HG02571 (cell line): ENCODE measurements around the gene FAM161A.
"Not testable (repeated sequence)": the region's sequence is repeated elsewhere in the genome, so short reads cannot be mapped to it uniquely, and the experiment has no call there.

Experiments used
- ATAC-seq: cut with Tn5 transposase; IDR thresholded peaks from one replicate; pipeline ENCODE4 v1.9.1; 2021; ENCODE audit warnings: mild to moderate bottlenecking, moderate library complexity; ENCODE audit not compliant: unreplicated experiment

The FAM161A gene, protein sequence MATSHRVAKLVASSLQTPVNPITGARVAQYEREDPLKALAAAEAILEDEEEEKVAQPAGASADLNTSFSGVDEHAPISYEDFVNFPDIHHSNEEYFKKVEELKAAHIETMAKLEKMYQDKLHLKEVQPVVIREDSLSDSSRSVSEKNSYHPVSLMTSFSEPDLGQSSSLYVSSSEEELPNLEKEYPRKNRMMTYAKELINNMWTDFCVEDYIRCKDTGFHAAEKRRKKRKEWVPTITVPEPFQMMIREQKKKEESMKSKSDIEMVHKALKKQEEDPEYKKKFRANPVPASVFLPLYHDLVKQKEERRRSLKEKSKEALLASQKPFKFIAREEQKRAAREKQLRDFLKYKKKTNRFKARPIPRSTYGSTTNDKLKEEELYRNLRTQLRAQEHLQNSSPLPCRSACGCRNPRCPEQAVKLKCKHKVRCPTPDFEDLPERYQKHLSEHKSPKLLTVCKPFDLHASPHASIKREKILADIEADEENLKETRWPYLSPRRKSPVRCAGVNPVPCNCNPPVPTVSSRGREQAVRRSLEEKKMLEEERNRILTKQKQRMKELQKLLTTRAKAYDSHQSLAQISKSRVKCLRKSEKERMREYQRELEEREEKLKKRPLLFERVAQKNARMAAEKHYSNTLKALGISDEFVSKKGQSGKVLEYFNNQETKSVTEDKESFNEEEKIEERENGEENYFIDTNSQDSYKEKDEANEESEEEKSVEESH

DNA sequence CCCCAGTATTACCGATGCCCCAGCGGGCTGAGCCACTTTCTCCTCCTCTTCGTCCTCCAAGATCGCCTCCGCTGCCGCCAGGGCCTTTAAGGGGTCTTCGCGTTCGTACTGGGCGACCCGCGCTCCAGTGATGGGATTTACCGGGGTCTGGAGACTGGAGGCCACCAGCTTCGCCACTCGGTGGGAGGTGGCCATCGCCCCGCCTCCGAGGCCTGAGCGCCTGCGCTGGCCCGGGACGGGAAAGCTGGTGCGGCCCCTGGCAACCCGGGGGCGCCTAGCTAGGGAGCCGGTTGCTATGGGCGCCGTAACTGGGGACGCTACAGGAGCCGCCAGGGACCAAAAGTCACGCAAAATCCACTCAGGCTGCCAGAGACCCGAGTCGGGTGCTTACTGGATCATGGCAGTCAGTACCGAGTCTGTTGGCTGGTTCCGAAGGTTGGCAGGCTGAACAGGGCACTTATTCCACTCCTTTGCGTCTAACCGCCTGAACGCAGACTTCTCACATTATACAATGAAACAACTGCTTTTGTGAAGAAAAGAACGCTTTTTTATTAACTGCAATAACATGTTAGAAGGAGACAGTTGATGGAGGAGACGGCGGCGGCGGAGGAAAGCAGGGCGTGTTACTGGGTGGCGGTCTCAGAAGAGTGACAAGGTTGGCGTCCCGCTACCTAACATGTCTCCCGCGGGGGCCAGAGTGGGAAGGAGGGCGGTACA is at the start of gene FAM161A:
Gene FAM161A (minus strand): TSS at position 214 of the 717 bp plus-strand sequence. CDS start 19 bp downstream, at position 195.
- ATAC-seq = peak; percentile 77

DNA sequence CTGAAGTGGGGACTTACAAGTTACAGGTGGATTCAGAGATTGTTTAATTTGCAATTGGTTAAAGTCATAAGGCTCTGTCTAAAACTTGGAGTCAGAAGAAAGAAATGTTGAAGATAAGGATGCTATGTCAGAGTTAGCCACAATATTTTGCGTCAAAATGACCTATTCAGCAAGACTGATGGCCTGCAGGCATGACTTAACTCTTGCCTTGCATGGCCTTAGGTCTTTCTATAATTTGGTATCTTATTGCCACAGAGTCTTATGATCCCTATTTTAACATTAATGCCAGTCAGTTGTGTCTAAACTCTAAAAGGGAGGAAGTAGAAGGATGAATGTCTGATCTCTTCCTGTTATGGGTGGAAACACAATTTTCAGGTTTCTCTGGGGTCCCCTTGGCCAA is 46.4 kb upstream of the FAM161A start:
- ATAC-seq = no peak

DNA sequence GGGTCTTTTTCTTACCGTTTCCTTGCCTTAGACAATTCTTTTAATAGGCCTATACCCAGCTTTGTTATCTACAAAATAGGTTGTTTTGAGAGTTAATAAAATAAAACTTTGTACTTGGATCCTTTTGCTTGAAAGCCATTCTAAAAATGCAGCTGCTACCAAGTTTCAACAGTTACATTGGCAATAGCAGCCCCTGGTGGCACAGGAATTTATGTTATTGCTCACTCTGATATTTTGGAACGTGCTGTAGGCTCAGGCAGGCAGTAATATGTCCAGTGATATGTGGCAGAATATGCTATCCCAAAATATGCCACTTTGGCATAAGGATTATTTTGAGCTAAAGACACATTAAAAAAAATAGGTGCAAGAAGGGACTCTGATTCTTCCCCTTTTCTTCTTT is 45.0 kb upstream of the FAM161A start:
- ATAC-seq = no peak

DNA sequence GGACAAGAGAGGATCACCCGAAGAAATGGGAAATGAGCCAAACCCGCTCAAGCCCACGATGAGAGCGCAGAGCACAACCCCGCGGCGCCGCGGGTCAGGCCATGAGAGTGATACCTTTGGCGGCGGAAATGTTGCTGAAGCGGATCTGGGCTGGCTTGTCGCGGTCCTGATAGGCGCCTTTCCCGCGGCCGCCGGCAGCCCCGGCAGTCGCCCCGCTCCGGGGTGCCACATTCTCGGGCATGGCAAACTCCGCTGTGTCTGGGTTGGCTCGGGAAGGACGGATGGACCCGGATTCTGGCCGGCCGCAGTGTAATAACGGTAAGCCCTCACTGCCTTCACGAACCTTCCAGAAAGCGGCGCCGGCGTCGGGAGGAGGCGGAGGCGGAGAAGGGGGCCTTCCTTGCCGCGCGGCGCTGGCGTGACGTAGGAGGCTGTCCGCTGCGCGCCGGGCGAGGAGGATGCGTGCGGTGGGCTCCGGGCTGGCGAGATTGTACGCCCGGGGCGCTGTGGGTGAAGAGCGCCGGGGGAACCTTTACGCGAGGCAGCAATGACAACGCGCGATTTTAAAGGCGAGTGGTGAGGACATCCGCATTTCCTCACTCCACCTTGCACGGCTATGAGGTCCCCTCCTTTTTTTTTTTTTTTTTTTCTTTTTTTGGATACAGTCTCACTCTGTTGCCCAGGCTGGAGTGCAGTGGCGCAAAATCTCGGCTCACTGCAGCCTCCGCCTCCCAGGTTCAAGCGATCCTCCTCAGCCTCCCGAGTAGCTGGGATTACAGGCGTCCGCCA is 34.6 kb upstream of the FAM161A start, which contains the start of gene CCT4:
Gene CCT4 (minus strand): TSS at position 390 of the 789 bp plus-strand sequence. CDS start 149 bp downstream, at position 241.
- ATAC-seq = peak; percentile 72

DNA sequence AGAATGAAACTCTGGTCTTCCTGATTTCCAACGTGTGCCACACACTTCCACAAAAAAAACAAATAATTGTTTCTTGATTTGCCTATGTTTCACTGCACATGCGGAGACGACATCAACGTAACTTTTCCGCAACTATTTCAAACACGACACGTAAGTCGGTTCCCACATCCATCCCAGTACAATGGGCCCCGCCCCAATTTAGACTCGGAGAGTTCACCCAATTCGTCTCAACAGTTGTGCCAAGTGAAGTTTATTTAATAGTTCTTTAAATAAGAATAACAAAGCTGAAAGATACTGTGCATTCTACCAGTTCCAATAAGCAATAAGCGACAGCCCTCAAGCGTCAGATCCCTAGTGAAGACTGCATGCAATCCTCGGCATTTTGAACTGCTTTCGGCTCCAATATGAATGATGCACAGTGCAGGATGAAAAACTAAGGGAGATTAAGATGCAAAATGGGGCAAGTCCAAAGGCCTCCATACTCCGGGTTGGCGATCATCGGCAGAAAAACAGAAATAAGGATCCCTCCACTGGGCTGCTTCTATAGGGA is 33.9 kb upstream of the FAM161A start:
- ATAC-seq = peak; percentile 6

DNA sequence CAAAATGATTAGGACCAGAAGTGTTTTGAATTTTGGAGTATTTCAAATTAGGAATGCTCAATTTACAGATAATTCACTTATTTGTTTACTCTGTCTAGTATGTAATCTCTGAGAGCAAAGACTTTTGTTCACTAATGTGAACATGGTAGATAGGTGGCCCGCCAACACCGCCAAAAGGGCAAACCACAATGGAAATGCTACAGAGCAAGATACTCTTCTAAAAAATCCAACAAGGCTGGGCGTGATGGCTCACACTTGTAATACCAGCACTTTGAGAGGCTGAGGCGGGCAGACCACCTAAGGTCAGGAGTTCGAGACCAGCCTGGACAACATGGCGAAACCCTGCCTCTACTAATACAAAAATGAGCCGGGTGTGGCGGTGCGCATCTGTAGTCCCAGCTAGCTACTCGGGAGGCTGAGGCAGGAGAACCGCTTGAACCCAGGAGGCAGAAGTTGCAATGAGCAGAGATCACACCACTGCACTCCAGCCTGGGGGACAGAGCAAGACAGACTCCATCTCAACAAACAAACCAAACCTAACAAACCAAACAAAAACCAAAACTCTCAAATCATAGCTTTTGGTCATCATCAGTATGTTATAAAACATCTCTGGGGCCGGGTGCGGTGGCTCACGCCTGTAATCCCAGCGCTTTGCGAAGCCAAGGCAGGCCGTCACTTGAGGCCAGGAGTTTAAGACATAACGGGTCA is 32.2 kb upstream of the FAM161A start:
- no peak for ATAC-seq

DNA sequence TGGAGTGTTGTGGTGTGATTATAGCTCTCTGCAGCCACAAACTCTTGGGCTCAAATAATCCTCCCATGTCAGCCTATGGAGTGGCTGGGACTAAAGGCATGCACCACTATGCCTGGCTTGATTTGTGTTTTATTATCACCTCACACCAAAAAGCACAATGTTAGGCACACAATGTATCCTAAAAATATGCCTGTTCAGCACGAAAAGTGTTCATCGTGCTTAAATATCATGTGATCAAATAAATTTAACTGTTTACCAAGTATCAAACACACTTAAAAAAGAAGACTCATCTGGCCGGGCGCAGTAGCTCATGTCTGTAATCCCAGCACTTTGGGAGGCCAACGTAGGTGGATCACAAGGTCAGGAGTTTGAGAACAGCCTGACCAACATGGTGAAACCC is 29.0 kb upstream of the FAM161A start:
- no peak for ATAC-seq

DNA sequence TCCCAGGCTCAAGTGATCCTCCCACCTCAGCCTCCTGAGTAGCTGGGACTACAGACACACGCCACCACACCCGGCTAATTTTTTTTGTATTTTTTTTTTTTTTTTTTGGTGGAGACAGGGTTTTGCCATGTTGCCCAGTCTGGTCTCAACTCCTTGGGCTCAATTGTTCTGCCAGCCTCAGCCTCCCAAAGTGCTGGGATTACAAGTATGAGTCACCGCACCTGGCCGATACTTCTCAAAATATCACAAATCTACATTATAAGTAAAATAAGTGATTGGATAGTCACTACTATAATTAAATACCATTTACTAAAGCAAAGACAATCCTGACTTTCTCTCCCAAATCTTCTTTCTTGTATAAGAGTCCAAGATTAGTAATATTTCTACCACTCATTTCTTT is 25.5 kb upstream of the FAM161A start:
- ATAC-seq = not testable (repeated sequence)

DNA sequence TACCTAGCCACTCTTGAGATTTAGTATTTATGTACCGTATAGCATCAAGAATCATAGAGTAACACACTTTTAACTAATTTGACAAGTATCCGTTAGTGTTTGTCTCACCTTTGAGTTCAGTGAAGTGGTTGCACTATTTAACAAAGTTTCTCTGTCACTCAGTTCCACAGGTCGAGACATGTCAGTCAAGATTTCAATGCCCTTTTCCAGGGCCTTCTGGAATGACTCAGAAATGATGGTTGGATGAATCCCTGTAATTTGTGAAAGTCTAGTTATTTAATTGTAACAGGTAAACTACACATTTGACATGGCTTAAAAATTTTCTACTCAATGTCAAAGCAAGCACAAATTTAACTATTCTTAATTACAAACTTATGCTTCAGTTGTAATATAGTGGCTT is 24.9 kb upstream of the FAM161A start:
- no peak for ATAC-seq

DNA sequence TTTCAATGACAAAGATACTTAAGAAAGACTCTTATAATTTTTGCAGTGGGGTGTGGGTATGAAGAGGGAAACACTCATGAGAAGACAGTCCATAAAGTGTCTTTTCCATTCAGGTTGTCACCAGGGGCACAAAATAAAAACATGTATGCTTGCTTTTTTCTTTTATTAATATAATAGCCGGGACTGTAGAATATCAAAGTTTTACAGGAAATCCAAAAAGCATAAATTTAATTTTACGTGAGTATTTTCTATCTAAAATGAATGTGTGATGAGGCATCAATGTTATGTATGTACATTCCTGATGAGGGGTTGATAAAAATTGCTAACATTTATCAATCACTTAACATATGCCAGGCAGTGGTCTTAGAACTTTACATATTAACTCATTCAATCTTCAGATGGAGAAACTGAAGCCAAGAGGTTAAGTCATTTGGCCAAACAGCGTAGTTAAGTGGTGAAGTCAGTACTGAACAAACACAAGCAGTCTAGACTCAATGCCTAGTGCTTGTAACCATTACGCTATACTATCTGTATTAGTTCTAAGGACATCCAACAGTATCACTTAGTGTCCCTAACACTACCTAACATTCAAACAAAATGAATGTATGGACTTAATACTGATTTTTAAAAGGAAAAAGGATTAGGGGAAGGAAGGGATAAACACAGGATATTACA is 23.8 kb upstream of the FAM161A start:
- no peak for ATAC-seq

DNA sequence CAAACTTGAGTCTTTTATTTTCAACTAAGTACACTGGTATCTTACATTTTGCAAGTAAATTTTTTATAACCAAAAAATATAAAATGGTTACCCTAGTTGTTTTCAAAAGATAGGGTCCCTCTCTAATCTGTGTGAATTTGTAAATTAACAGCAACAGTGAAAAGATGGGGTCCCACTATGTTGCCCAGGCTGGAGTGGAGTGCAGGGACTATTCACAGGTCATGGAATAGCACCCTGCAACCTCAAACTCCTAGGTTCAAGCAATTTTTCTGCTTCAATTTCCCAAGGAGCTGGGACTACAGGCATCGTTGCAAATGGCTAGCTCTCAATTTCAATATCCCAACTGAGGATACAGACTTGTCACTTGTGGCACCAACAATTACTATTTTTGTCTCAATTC is 22.5 kb upstream of the FAM161A start:
- no peak for ATAC-seq

DNA sequence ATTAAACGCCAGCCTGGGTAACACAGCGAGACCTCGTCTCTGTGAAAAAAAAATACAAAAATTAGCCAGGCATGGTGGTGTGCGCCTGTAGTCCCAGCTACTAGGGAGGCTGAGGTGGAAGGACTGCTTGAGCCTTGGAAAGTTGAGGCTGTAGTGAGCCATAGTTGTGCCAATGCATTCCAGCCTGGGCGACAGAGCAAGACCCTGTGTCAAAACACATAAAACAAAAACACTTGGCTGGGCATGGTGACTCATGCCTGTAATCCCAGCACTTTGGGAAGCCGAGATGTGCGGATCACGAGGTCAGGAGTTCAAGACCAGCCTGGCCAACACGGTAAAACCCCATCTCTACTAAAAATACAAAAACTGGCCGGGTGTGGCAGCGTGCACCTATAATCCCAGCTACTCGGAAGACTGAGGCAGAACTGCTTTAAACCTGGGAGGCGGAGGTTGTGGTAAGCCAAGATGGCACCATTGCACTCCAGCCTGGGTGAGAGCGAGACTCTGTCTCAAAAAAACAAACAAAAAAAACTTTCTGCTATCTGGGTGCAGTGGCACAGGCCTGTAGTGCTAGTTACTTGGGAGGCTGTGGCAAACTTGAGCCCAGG is 12.7 kb upstream of the FAM161A start:
- ATAC-seq = not testable (repeated sequence)

DNA sequence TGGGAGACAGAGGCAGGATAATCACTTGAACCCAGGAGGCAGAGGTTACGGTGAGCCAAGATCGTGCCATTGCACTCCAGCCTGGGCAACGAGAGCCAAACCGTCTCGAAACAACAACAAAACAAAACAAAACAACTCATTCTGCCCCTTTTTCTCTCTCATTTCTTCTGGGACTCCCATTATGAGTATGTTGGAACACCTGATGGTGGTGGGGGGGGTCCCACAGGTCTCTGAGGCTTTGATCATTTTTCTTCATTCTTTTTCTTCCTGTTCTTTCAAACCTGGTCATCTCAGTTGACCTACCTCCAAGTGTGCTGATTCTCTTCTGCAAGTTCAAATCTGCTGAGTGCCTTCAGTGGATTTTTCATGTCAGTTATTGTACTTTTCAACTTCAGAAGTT is 8.2 kb upstream of the FAM161A start:
- ATAC-seq = no peak

DNA sequence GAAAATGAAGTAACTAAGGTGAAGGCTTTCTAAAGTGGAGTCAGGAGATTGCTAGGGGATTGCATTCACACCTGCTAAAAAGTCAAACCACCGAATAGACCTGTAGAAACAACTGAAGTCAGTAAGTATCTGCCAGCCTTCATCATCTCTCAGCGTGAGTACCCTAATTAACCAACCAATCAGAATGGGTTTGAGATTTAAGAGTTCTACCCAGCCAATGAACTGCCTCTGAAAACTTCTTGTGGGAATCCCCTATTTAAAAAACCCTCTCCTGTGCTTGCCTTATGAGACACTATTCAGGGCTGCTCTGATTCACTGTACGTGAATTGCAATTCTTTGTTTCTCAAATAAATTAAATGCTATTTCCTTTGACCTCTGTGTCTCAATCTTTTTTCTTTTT is 3.4 kb upstream of the FAM161A start:
- no peak for ATAC-seq

DNA sequence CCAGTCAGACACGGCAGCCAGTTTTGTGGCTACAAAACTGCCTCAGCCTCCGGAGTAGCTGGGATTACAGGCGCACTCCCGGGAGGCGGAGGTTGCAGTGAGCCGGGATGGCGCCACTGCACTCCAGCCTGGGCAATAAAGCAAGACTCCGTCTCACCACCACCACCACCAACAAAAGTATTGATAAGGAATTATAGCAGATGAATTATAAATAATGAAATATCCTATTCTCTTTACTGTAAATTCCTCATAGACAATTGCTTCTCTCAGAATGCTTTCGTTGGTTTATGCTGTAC is 1.4 kb upstream of the FAM161A start:
- no peak for ATAC-seq

DNA sequence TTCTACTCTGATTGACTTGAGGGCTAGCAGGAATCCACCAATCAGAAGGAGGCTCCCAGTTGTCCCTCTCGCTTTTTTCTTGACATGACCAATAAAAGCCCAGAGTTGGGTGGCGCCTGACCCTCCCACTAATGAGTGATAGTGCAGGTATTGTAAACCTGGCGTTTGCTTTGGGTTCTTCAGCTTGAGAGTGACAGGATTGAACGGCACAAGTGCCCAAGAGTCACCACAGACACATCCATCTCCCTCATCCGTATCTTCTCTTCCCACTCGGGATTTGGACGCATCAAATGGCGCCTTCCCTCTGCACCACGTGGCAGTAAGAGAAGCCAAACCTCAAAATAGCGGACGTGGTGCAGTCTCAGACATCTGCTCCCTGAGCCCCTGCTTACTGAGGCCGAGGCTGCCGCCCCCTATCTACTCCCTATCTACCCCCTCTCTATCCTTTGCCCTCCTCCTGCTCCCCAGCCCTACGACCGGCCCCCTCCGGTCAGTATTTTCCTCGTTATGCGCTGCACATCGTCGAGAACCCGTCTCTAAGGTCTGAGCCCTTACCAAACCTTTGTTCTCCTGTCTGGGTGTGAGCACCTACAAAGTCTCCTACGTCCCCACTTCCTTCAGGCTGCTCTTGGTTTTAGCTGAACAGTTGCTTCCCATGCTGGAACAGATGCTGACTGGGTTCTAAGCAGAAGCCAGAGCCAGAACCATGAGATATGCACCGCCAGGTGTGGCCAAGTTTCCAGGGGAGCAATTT is 881 bp upstream of the FAM161A start:
- peak; percentile 92 for ATAC-seq

DNA sequence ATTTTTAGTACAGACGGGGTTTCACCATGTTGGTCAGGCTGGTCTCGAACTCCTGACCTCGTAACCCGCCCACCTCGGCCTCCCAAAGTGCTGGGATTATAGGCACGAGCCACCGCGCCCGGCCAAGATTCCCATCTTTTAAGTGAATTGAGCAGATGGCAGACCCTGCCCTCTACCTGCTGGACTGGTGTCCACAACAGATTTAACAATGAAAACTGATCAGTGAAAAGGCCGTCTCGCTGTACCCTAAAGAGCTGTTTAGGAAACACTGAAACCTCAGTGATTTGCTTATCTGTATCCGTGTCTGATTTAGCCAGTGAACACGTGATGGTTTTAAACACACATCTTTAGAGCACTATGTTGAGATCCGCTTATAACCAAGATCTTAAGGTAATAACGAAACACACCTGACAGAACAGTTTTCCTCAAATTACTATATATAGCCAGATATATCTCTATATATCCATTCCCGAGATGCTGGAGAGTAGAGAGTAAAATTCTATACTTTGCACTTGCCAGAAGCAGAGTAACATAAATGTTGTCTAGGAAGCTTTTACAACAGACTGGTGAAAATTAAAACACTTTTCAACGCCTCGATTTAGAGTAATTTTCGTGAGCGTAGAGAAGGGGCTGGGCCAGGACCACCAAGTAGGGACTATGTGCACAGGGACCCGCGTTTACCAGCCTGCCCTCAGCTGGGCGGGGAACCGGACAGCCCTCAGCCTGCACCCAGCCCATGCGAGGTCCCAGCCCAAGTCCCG is 594 bp downstream of the FAM161A start:
- peak; percentile 52 for ATAC-seq

DNA sequence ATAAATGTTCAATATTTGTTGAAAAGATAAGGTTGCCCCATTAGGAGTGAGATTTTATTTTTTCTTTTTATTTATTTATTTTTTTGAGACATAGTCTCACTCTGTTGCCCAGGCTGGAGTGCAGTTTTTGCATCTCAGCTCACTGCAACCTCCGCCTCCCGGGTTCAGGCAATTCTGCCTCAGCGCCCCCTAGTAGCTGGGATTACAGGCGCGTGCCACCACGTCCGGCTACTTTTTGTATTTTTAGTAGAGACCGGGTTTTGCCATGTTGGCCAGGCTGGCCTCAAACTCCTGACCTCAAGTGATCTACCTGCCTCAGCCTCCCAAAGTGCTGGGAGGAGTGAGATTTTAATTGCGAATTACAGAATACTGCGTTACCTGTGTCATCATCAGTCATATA is 2.6 kb downstream of the FAM161A start:
- not testable (repeated sequence) for ATAC-seq
